Activated CD4-positive, alpha-beta T cell treated with anti-CD3 and anti-CD28 coated beads for 4 hours (primary cell): Measurements from ENCODE around the gene CD300E.
"Not testable (repeated sequence)": the region's sequence is repeated elsewhere in the genome, so short reads cannot be mapped to it uniquely, and the experiment has no call there.

Experiments used
- DNase-seq, 2 donors: peaks; one replicate each; pipeline ENCODE4 v3.0.0-alpha.2; 2020

The CD300E gene

DNA sequence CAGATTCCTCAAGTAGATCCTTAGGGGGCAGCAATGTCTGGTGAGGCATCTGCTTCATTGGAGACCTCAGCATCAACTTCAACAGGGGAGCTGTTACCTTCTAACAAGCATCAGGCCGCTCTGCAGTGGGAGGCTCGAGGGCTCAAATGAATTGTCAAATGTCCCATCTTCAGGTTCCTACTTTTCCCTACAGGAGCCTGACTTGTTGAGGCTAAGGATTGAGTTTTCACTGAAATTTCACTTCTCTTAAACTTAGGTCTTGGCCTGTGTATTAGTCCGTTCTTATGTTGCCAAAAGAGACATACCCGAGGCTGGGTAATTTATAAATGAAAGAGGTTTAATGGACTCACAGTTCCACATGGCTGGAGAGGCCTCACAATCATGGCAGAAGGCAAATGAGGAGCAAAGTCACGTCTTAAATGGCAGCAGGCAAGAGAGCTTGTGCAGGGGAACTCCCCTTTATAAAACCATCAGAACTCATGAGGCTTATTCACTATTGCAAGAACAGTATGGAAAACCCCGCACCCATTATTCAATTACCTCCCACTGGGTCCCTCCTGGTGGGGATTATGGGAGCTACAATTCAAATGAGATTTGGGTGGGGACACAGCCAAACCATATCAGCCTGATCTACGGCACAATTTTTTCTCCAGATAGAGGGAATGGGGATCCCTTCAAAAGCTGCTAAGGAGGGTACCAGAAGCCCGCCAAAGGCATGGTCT is 26.3 kb downstream of the CD300E start:
- DNase-seq, result no peak

DNA sequence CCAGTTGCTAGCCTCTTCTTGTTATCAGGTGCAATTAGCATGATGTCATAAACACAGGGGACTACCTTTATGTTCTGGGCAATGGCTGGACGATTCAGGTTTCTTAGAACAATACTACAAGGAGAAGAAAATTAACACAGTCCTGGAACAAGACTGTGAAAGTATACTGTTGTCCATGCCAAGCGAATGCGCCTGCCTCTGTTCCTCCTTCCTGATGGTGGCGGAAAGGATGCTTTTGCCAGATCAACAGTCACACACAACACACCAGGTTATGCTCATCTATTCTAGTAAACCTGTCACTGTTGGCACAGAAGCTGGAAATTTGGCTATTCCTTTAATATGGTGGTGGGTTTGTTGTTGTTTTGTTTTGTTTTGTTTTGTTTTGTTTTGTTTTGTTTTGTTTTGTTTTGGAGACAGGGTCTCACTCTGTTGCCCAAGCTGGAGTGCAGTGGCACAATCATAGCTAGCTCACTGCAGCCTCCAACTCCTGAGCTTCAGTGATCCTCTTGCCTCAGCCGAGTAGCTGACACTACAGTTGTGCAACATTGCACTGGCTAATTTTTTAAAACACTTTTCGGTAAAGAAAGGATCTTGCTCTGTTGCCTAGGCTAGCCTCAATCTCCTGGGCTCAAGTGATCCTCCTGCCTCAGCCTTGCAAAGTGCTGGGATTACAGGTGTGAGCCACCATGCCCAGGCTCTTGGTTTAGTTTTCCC is 28.3 kb downstream of the CD300E start:
- DNase-seq, result no peak

DNA sequence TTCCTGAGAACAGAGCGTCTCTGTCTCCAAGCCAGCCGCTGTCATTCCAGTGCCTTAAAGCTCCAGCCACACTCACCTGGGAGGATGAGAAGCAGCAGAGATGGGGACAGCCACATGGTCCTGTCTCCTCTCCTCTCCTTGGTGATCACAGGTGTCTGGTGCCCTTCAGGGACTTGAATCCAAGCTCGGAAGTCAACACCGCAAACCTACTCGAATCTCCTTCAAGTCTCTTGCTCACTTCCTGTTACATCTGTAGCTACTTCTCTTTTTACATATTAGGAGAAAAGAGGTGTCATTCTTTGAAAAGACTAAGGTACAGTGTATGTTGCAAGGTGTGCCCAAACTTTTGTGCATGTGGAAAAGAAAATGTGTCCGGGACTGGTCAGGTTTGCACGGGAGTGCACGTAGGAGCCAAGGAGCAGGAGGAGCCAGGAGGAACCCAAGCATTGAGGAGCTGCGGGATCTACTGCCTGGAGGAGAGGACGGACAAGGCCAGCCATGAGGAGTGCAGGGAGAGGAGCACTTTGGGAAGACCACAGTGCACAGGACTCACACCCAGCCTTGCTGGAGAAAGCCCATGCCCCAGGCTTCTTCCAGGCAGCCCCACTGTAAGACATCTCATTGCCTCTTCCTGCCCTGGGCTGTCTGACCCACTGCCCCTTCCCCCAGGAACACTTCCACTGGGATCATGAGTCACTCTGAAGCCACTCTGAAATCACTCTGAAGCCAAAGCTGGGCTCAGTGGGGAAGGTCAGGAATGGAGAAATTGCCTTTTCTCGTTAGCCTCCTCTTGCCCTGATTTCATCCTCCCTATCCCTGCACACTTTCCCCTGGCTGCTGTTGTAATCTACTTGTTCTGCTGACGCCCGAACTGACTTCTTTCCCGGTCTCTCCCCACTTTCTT is 31.2 kb downstream of the CD300E start, which contains the start of gene CD300LD:
TSS of gene CD300LD (minus strand) at position 197 of the 904 bp plus-strand sequence. CDS start at position 116, 81 bp downstream.
- no peak for DNase-seq

DNA sequence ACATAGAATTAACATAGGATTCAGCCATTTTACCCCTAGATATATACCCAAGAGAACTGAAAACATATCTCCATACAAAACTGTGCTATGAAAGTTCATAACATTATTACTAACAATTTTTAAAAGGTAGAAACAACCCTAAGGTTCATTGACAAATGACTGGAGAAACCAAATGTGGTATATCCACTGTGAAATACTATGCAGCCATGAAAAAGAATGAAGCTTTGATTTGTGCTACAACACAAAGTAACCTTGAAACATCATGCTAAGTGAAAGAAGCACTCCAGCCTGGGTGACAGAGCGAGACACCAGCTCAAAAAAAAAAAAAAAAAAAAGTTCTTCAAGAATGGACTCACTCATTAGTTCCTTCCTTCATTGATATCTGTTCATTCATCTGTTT is 32.0 kb downstream of the CD300E start:
- no peak for DNase-seq

DNA sequence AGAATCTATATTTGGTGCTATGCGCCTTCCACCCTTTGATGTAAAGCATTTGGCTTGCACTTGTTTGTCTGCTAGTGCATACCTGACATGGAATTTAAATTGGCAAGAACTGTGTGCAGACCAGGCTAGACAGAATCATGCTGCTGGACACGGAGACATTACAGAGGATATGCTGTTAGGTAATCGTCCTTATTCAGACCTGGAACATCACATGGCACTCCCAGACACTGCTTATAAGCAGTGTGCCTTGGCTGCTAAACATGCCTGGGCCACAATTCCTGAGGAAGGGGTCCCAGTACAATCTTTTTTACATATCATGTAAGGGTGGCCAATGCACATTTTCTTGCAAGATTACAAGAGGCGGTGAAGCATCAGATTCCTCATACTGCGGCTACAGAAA is 37.8 kb downstream of the CD300E start:
- no peak for DNase-seq

DNA sequence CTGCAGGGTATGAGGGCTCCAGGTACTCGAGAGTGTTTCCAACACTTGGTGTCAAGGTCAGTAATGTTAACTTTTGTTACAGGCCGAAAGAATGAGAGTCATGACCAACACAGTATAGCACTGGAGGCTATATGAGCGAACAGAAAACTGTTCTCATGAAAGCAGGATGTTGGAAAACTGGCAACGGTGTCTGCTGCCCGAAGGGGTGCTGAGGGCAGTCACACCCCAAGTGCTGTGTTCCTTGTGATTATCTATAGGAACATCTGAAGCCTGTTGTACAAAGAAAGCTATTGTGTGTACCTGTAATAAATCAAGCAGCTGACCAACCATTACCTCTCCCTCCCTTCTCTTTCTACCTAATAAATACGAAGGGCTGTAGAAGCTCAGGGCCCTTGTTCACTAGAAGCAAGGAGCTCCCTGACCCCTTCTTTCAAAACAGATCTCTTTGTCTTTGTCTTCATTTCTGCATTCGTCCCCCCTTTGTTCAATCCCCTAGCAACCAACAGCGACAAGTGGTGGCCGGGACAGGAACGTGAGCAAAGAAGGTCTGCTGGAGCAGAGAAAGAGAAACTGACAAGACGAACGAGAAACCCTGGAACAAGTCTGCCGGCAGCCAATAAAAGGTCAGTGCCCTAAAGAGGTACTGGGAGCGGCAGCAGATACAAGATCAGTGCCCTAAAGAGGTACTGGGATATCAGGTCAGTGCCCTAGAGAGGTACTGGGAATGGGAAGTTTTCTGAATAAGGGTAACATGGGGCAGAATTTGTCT is 39.1 kb downstream of the CD300E start:
- no peak for DNase-seq

DNA sequence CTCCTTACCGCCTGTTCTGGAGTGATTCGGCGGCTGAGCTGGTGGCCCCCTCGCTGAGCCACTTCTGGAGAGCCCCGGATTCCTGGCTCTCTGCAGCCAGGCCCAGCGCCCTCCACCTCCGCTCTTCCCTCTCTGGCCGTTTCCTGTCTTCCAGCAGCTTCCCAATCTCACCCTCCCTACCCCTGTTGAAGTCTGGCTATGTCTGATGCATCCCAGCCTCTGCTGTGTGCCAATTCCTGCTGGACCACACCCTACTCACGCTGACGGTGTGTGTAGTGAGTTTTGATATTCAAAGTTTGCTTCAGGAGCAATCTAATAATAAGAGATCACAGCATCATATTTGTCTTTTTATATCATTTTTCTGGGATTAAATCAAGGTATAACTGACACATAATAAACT is 40.9 kb downstream of the CD300E start:
- DNase-seq, result no peak

DNA sequence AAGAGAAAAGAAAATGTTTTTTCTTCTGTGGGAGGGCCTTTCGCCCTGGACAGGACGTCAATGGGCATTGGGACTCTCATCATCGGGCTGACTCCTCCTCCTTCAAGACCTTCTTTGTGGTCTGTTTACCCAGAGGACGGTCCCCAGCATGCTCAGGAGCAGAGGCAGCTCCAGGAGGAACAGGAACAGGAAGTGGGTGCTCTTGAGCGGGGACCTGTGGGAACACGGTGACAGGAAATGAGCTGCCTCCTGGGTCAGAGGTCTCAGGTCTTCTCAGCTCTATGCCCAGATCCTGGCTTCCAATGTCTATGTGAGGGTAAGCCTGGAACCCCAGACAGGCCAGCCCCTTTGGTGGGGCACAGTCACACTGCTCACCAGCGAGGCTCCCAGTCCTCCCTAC is 43.6 kb downstream of the CD300E start:
- DNase-seq, result no peak

DNA sequence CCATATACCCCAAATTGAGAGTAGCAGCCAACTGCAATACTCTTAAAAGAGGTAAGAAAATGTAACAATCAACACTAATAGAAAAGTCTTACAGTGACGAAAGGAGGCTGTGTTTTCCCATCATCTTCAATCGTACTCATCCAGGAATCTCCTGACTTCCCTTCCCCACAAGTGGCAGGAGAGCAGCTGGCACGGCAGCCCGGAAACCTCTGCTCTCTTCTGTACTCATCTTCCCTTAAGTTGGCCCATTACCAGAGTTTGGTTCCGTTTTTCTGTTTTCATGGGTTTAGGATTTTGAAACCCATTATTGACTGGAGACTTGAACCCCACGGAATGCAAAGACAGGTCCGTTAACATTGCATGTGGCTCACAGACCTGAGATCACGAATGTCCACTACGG is 44.6 kb downstream of the CD300E start:
- no peak for DNase-seq

DNA sequence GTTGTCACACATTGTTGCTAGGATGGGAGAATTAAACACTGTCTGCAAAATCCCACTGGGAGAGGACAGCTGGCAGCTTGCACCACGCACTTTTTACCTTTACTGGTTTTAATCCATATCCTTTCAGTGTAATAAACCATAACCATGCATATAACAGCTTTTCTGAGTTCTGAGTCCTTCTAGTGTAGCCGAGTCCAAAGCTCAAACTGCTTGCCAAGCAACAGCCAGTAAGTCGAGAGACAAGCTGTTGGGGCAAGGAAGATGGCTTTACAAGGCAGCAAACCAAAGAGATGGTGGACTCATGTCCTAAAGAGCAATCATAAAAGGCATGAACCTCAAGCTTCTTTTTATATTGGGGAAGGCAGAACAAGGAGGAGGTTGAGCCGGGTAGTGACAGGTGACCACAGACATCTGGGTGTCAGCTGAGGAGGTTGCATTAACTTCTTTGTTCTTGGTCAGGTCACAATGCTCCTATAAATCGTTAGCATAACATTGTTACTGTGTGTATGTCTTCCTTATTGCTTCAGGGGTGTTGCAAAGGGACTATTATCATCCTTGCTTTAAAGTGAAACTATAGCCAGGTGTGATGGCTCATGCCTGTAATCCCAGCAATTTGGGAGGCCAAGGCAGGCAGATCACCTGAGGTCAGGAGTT is 48.9 kb downstream of the CD300E start:
- no peak for DNase-seq

DNA sequence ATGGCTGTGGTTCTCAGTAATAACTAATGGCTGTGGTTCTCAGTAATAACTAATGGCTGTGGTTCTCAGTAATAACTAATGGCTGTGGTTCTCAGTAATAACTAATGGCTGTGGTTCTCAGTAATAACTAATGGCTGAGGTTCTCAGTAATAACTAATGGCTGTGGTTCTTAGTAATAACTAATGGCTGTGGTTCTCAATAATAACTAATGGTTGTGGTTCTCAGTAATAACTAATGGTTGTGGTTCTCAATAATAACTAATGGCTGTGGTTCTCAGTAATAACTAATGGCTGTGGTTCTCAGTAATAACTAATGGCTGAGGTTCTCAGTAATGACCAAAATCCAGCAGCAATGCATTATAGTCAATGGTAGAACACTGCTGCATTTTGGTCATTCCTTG is 49.9 kb downstream of the CD300E start:
- not testable (repeated sequence) for DNase-seq

DNA sequence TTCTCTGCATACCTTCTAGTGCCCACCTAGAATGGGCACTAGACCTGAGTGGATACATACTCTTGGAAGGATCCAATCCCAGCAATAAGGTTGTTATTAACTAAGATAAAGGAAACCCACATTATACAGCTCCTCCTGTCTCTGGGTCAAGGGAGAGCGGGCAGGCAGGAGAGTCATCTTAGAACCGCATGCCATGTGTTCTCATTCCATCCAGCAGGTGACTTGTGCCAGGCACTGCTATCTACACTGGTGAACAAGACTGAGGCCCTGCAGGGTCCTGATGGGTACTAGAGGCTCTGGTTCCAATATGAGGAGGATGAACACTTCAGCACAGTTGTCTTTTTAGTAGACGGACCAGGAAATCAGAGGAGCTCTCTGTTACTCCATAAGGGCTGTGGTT is 50.4 kb downstream of the CD300E start:
- no peak for DNase-seq

DNA sequence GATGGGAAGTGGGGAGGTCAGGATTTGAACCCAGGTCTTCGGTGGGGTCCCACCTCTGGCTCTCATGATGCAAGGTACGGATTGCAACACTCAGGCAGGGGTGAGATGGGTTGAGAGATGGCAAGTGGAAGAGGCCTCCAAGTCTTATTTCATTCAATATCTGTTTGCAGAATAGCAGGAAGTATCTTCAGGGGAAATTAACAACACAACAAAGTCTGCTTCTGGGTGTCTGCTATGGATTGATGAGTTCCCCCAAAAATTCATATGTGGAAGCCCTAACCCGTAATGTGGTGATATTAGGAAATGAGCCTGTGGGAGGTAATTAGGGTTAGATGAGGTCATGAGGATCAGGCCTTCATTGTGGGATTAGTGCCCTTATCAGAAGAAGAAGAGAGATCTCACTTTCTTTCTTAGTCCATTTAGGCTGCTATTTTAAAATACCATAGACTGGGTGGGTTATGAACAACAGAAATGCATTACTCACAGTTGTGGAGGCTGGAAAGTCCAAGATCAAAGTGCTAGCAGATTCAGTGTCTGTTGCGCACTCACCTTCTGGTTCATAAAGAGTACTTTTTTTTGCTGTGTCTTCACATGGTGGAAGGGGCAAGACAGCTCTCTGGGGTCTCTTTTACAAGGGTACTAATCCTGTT is 51.8 kb downstream of the CD300E start:
- DNase-seq, result no peak

DNA sequence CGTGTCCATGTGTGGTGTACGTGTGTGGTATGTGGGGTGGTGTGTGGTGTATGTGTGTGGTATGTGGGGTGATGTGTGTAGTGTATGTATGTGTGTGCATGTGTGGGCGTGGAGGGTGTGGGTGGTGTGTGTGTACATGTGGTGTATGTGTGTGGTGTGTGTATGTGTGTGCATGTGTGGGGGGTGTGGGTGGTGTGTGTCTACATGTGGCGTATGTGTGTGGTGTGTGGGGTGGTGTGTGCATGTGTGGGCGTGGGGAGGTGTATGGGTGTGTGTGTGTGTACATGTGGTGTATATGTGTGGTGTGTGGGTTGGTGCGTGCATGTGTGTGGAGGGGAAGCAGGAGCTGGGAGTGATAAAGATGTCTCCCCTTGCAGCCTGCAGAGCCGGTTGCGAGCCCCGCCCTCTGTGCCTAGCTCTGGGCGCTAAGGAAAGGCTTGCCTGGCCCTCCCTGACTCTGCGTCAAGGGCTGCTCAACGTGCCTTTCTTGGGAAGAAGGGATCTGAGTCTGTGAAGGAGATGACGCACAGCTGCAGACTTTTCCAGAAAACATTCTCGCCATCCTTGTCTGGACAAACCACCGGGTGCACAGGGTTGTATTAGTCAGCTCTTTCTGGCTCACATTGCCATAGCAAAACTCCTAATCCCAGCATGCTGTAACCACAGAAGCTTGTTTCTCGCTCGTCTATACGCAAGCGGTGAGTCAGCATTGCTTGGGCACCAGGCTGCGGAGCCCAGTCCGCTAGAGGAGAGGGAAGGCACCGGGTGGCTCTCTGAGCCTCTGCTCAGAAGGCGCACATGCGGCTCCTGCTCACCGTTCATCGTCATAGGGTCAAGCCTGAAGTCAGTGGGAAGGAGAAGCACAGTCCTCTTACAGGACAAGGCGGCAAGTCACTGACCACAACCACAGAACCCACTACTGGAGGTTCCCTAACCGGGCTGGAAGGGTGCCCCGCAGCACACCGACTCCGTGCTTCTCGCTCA is 54.2 kb downstream of the CD300E start:
- DNase-seq, result no peak

DNA sequence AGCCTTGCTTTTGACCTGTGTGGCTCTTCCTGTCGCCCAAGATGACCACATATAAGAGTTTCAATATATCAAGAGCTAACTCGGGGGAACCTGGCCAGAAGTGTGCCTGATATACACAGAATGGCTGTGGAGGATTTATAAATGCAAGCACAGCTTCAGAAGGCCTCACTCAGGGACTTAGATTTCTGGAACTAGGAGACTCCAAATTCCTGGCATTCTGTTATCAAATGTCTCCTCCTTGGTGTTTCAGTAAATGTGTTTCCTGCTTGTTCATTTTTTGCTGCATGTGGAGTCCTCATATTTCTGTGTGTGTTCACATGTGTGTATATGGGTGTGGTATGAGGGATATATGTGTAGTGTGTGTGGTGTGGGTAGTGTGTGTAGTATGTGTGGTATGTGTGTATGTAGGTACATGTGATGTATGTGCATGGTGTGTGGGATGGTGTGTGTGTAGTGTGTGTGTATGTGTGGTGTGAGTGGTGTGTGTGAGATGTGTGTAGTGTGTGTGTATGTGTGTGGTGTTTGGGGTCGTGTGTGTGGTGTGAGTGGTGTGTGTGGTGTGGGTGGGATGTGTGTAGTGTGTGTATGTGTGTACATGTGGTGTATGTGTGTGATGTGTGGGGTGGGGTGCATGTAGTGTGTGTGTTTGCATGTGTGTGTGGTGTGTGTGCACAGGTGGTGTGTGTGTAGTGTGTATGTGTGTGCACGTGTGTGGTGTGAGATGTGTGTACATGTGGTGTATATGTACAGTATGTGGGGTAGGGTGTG is 55.2 kb downstream of the CD300E start:
- DNase-seq, result no peak

DNA sequence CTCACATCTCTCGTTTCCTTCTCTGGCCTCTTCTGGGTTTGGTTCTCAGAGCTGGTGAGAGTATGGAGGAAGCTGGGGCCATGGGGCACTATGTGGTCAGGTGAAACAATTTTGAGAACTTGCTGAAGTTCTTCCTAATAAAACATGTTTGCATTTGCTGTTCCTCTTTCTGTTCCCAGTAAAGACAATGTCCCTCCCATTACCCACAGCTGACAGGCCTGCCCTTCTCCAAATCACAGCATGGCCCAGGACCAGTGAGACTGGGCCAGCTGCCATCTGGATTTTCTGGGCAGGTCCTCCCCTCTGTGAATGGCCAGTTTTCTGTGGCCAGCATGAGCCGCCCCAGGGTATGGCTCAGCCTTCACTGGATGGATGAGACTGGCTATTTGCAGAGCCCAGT is 56.1 kb downstream of the CD300E start, which contains the start of gene CD300H:
TSS of gene CD300H (minus strand) at position 113 of the 400 bp plus-strand sequence.
- no peak for DNase-seq

DNA sequence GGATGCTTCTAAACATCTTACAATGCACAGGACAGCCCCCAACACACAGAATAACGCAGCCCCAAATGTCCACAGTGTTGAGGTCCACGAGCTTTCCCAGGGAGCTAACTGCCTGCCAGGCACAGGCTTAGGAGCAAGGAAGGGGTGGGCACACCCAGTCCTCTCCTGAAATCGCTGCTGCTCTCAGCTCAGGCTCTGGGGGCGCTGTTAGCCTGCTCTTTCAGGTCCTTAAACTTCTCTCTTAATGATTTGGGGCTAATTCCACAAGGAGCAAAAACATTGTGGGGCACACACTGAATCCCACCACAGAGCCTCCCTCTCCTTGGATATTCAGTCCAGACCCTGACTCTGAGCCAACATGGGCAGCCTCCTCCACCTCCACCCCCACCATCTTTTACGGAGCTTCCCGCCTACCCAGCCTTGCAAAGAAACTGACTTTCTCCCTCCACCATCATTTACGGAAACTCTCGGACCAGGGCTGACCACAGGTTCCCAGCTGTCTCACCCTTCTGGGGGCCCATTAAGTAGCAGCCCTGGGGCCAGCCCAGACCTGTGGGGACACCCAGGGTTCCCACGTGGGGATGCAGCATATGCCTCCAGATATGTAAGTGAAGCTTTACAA is 57.3 kb downstream of the CD300E start:
- no peak for DNase-seq

DNA sequence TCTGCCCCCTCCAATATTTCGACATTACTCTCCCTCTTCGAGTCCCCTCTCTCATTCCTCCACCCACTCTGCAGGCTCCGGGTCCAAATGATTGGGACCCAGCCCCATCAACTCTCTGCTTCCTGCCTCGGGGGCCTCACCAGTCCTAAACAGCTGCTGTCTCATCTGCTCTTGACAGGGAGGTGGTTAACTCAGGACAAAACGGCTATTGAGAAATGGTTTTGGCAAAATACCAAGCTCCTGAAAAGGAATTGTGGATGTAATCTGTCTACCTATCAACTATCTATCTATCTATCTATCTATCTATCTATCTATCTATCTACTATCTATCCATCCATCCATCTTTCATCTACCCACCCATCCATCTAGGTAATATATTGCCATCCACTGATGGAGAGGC is 58.4 kb downstream of the CD300E start:
- no peak for DNase-seq

DNA sequence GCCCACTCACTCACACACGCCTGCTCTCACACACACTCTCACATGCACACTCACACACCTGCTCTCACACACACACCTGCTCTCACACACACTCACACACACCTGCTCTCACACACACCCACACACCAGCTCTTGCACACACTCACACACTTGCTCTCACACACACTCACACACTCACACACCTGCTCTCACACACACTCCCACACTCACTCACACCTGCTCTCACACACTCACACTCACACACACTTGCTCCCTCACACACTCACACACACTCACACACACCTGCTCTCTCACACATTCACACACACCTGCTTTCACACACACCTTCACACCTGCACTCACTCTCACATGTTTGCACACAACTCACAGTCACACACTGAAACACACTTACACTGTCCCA is 60.2 kb downstream of the CD300E start:
- no peak for DNase-seq
